ENCODE measurements around the gene FAM117B. TPM values are rescaled to one million over a fixed set of nuclear protein-coding genes. Genes with fewer than 3 reads are reported as not detected.

Gene FAM117B
- total RNA-seq, 1 experiment from 2014 or later: 2.4 TPM

GRCh38 chr2:202693503-202693902, 58.7 kb downstream of the FAM117B start:
- DNase-seq (ENCODE audit: unreplicated experiment): no peak
- Mint-ChIP-seq H3K4me1 (ENCODE audit: insufficient read depth, unreplicated experiment) (no peaks in the 10 kb centered on the region), H3K4me3 (ENCODE audit: unreplicated experiment) (no peak overlapping the region), H3K36me3 (ENCODE audit: insufficient read depth, unreplicated experiment) (peaks cover 7% of the 10 kb centered on the region), H3K9me3 (ENCODE audit: unreplicated experiment) (no peaks in the 10 kb centered on the region), H3K27me3 (ENCODE audit: insufficient read depth, unreplicated experiment) (no peaks in the 10 kb centered on the region), H3K27ac (ENCODE audit: low read depth, unreplicated experiment) (peak overlapping the region; percentile 59)
- BruUV-seq (replicated peaks): no TSS peak
- TF ChIP-seq CTCF (IDR thresholded peaks at IDR 0.05; ENCODE audit: unreplicated experiment): no peak
- POLR2A ChIA-PET: interaction anchor here (0.6 kb wide), 1 partner anchor 46 kb away, joined by 3 read pairs; no protein-coding TSS in a partner anchor
- intact Hi-C loops (cut with micrococcal nuclease): no loop called here
- CTCF ChIA-PET: no interaction called here

- Mint-ChIP-seq H3K27me3 (ENCODE audit: insufficient read depth, unreplicated experiment) (no peaks in the 10 kb centered on the region), H3K36me3 (ENCODE audit: insufficient read depth, unreplicated experiment) (peaks cover 7% of the 10 kb centered on the region), H3K4me1 (ENCODE audit: insufficient read depth, unreplicated experiment) (no peaks in the 10 kb centered on the region), H3K9me3 (ENCODE audit: unreplicated experiment) (no peaks in the 10 kb centered on the region), H3K4me3 (ENCODE audit: unreplicated experiment) (no peak overlapping the region), H3K27ac (ENCODE audit: low read depth, unreplicated experiment) (no peak overlapping the region)
- no peak for TF ChIP-seq CTCF (IDR thresholded peaks at IDR 0.05; ENCODE audit: unreplicated experiment)
- DNase-seq (ENCODE audit: unreplicated experiment): peak; percentile 36
- CTCF ChIA-PET: no interaction called here
- intact Hi-C loops (cut with micrococcal nuclease): no loop called here
- POLR2A ChIA-PET: interaction anchor here (0.6 to 1.1 kb wide), 3 partner anchors 35 to 149 kb away, joined by 3 read pairs; no protein-coding TSS in a partner anchor
- BruUV-seq (replicated peaks): no TSS peak
These were observed 60.4 kb downstream of the FAM117B start for GRCh38 chr2:202695166-202695565.

- TF ChIP-seq CTCF (IDR thresholded peaks at IDR 0.05; ENCODE audit: unreplicated experiment): no peak
- Mint-ChIP-seq H3K4me1 (ENCODE audit: insufficient read depth, unreplicated experiment) (peaks cover 6% of the 10 kb centered on the region), H3K9me3 (ENCODE audit: unreplicated experiment) (no peaks in the 10 kb centered on the region), H3K4me3 (ENCODE audit: unreplicated experiment) (no peak overlapping the region), H3K27me3 (ENCODE audit: insufficient read depth, unreplicated experiment) (no peaks in the 10 kb centered on the region), H3K27ac (ENCODE audit: low read depth, unreplicated experiment) (no peak overlapping the region), H3K36me3 (ENCODE audit: insufficient read depth, unreplicated experiment) (peaks cover 7% of the 10 kb centered on the region)
- POLR2A ChIA-PET: interaction anchor here (0.7 to 1.0 kb wide), 2 partner anchors 19 to 170 kb away, joined by 3 read pairs; no protein-coding TSS in a partner anchor
- BruUV-seq (replicated peaks): no TSS peak
- intact Hi-C loops (cut with micrococcal nuclease): no loop called here
- DNase-seq (ENCODE audit: unreplicated experiment): no peak
- CTCF ChIA-PET: interaction anchor here (2.4 kb wide), 1 partner anchor 111 kb away, joined by 11 read pairs; no protein-coding TSS in a partner anchor
These were observed 65.5 kb downstream of the FAM117B start for GRCh38 chr2:202700075-202700901.

- TF ChIP-seq CTCF (IDR thresholded peaks at IDR 0.05; ENCODE audit: unreplicated experiment): no peak
- intact Hi-C loops (cut with micrococcal nuclease): no loop called here
- ChIA-PET POLR2A (interaction anchor here (0.8 kb wide), 1 partner anchor 106 kb away, joined by 3 read pairs; no protein-coding TSS in a partner anchor), CTCF (no interaction called here)
- DNase-seq (ENCODE audit: unreplicated experiment): no peak
- Mint-ChIP-seq H3K9me3 (ENCODE audit: unreplicated experiment) (no peaks in the 10 kb centered on the region), H3K27ac (ENCODE audit: low read depth, unreplicated experiment) (no peak overlapping the region), H3K4me3 (ENCODE audit: unreplicated experiment) (no peak overlapping the region), H3K4me1 (ENCODE audit: insufficient read depth, unreplicated experiment) (peaks cover 6% of the 10 kb centered on the region), H3K36me3 (ENCODE audit: insufficient read depth, unreplicated experiment) (no peaks in the 10 kb centered on the region), H3K27me3 (ENCODE audit: insufficient read depth, unreplicated experiment) (no peaks in the 10 kb centered on the region)
- no TSS peak for BruUV-seq (replicated peaks)
These were observed 68.3 kb downstream of the FAM117B start for GRCh38 chr2:202703091-202703490.
